GM18907 (cell line): ENCODE measurements around the gene FHDC1.

ENCODE experiments used
- ATAC-seq: cut with Tn5 transposase; IDR thresholded peaks from one replicate; pipeline ENCODE4 v1.9.1; 2021; ENCODE audit warnings: mild to moderate bottlenecking, moderate library complexity; ENCODE audit not compliant: unreplicated experiment

FHDC1 gene

GRCh38 chr4:153028535-153028934 is 92.4 kb downstream of the FHDC1 start:
- no peak for ATAC-seq
